ENCODE measurements around the gene NANOGP8.

Gene NANOGP8

GRCh38 chr15:35120173-35120572, 35.1 kb upstream of the NANOGP8 start:
- Histone ChIP-seq H3K9me3 (ENCODE audit: insufficient read depth, low read depth, low read length) (peaks cover 1% of the 10 kb centered on the region), H2AK5ac (ENCODE audit: low read length) (no peak overlapping the region), H3K4me2 (ENCODE audit: low read length) (no peak overlapping the region), H3K9ac (ENCODE audit: low read length) (no peak overlapping the region), H2BK120ac (ENCODE audit: insufficient read depth, low read length, poor library complexity) (no peak overlapping the region), H3K27me3 (ENCODE audit: insufficient read depth, low read length) (no peaks in the 10 kb centered on the region), H3K23ac (ENCODE audit: low read length) (no peak overlapping the region), H4K91ac (ENCODE audit: low read depth, low read length) (no peak overlapping the region), H4K8ac (ENCODE audit: low read depth, low read length) (no peak overlapping the region), H3K27ac (ENCODE audit: low read depth, low read length) (no peak overlapping the region), H3K14ac (ENCODE audit: low read length) (no peak overlapping the region), H3K4me1 (ENCODE audit: control insufficient read depth in 1 of 2, insufficient read depth in 2 of 2, low read length in 2 of 2) (no peaks in the 10 kb centered on the region), H4K12ac (ENCODE audit: low read depth, low read length) (no peak overlapping the region), H3K79me2 (ENCODE audit: control insufficient read depth, insufficient read depth, low read length, poor library complexity) (no peaks in the 10 kb centered on the region), H3K36me3 (ENCODE audit: control insufficient read depth in 1 of 2, insufficient read depth in 2 of 2, low read length in 2 of 2) (no peaks in the 10 kb centered on the region), H3K4me3 (ENCODE audit: low read depth, low read length) (no peak overlapping the region), H3K4ac (ENCODE audit: low read depth, low read length) (no peak overlapping the region), H2BK5ac (ENCODE audit: low read depth, low read length, poor library complexity) (no peak overlapping the region), H3K79me1 (ENCODE audit: low read length) (no peaks in the 10 kb centered on the region), H3K18ac (ENCODE audit: low read length) (no peak overlapping the region), H2AFZ (ENCODE audit: insufficient read depth, low read length, poor library complexity) (no peak overlapping the region), H2BK12ac (ENCODE audit: low read length) (no peak overlapping the region)
- WGBS (ENCODE audit: extremely low coverage, insufficient coverage, insufficient read length): no CpG with 5 or more reads among the region's 6 CpGs
- DNase-seq: no peak

- Histone ChIP-seq H3K4me1 (ENCODE audit: control insufficient read depth in 1 of 2, insufficient read depth in 2 of 2, low read length in 2 of 2) (no peaks in the 10 kb centered on the region), H2AK5ac (ENCODE audit: low read length) (no peak overlapping the region), H3K4ac (ENCODE audit: low read depth, low read length) (no peak overlapping the region), H2BK120ac (ENCODE audit: insufficient read depth, low read length, poor library complexity) (no peak overlapping the region), H2AFZ (ENCODE audit: insufficient read depth, low read length, poor library complexity) (no peak overlapping the region), H4K8ac (ENCODE audit: low read depth, low read length) (no peak overlapping the region), H3K18ac (ENCODE audit: low read length) (no peak overlapping the region), H4K12ac (ENCODE audit: low read depth, low read length) (no peak overlapping the region), H4K91ac (ENCODE audit: low read depth, low read length) (no peak overlapping the region), H3K27me3 (ENCODE audit: insufficient read depth, low read length) (no peaks in the 10 kb centered on the region), H3K9me3 (ENCODE audit: insufficient read depth, low read depth, low read length) (peaks cover 1% of the 10 kb centered on the region), H3K79me2 (ENCODE audit: control insufficient read depth, insufficient read depth, low read length, poor library complexity) (no peaks in the 10 kb centered on the region), H3K14ac (ENCODE audit: low read length) (no peak overlapping the region), H3K23ac (ENCODE audit: low read length) (no peak overlapping the region), H3K4me3 (ENCODE audit: low read depth, low read length) (no peak overlapping the region), H3K27ac (ENCODE audit: low read depth, low read length) (no peak overlapping the region), H2BK5ac (ENCODE audit: low read depth, low read length, poor library complexity) (no peak overlapping the region), H3K9ac (ENCODE audit: low read length) (no peak overlapping the region), H3K36me3 (ENCODE audit: control insufficient read depth in 1 of 2, insufficient read depth in 2 of 2, low read length in 2 of 2) (no peaks in the 10 kb centered on the region), H2BK12ac (ENCODE audit: low read length) (no peak overlapping the region), H3K79me1 (ENCODE audit: low read length) (no peaks in the 10 kb centered on the region), H3K4me2 (ENCODE audit: low read length) (no peak overlapping the region)
- DNase-seq: no peak
- WGBS (ENCODE audit: extremely low coverage, insufficient coverage, insufficient read length): no CpG with 5 or more reads among the region's 2 CpGs
Observed at GRCh38 chr15:35118960-35119359, 33.9 kb upstream of the NANOGP8 start.

GRCh38 chr15:35117543-35118265, 32.6 kb upstream of the NANOGP8 start:
- Histone ChIP-seq H3K18ac (ENCODE audit: low read length) (no peak overlapping the region), H2BK120ac (ENCODE audit: insufficient read depth, low read length, poor library complexity) (no peak overlapping the region), H3K4me1 (ENCODE audit: control insufficient read depth in 1 of 2, insufficient read depth in 2 of 2, low read length in 2 of 2) (no peaks in the 10 kb centered on the region), H2BK5ac (ENCODE audit: low read depth, low read length, poor library complexity) (no peak overlapping the region), H2BK12ac (ENCODE audit: low read length) (no peak overlapping the region), H3K27ac (ENCODE audit: low read depth, low read length) (no peak overlapping the region), H4K91ac (ENCODE audit: low read depth, low read length) (no peak overlapping the region), H3K4ac (ENCODE audit: low read depth, low read length) (no peak overlapping the region), H3K23ac (ENCODE audit: low read length) (no peak overlapping the region), H2AK5ac (ENCODE audit: low read length) (no peak overlapping the region), H3K79me2 (ENCODE audit: control insufficient read depth, insufficient read depth, low read length, poor library complexity) (no peaks in the 10 kb centered on the region), H3K79me1 (ENCODE audit: low read length) (no peaks in the 10 kb centered on the region), H3K4me2 (ENCODE audit: low read length) (no peak overlapping the region), H3K36me3 (ENCODE audit: control insufficient read depth in 1 of 2, insufficient read depth in 2 of 2, low read length in 2 of 2) (no peaks in the 10 kb centered on the region), H3K9me3 (ENCODE audit: insufficient read depth, low read depth, low read length) (peaks cover 1% of the 10 kb centered on the region), H4K12ac (ENCODE audit: low read depth, low read length) (no peak overlapping the region), H2AFZ (ENCODE audit: insufficient read depth, low read length, poor library complexity) (no peak overlapping the region), H3K4me3 (ENCODE audit: low read depth, low read length) (no peak overlapping the region), H3K14ac (ENCODE audit: low read length) (no peak overlapping the region), H3K27me3 (ENCODE audit: insufficient read depth, low read length) (no peaks in the 10 kb centered on the region), H4K8ac (ENCODE audit: low read depth, low read length) (no peak overlapping the region), H3K9ac (ENCODE audit: low read length) (no peak overlapping the region)
- DNase-seq: no peak
- no CpG with 5 or more reads among the region's 2 CpGs for WGBS (ENCODE audit: extremely low coverage, insufficient coverage, insufficient read length)

DNA sequence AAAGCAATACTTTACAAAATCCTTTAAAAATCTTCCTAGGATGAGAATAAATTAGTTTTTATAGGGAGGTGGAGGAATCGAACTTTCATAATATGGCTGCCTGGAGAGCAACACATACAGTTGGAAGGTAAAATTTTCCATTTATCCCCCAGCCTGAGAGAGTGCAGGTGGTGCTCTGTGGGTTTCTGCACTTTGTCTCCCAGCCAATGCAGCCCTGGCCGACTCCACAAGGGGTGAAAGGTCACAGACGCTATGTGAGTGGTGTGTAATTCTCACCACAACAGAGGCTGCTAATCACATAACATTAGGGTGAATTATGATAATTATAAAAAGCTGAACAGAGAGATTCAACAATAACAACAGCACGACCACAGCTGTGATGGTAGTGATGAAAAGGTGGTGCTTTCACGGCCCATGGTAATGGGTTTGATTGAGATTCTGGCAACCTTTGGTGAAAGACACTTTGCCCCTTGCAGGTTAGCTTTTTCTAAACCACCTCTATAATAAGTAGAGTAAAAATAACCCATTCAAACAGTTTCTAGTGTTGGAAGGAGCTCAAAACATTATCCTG, 30.1 kb upstream of the NANOGP8 start:
- no peak overlapping the region for H4K91ac ChIP-seq (ENCODE audit: low read depth, low read length)
- no peak overlapping the region for H3K4ac ChIP-seq (ENCODE audit: low read depth, low read length)
- H3K23ac ChIP-seq (ENCODE audit: low read length): no peak overlapping the region
- no peak overlapping the region for H2BK12ac ChIP-seq (ENCODE audit: low read length)
- H2AK5ac ChIP-seq (ENCODE audit: low read length): no peak overlapping the region
- no peaks in the 10 kb centered on the region for H3K36me3 ChIP-seq (ENCODE audit: control insufficient read depth in 1 of 2, insufficient read depth in 2 of 2, low read length in 2 of 2)
- no peak for DNase-seq
- no peak overlapping the region for H2BK5ac ChIP-seq (ENCODE audit: low read depth, low read length, poor library complexity)
- H3K4me1 ChIP-seq (ENCODE audit: control insufficient read depth in 1 of 2, insufficient read depth in 2 of 2, low read length in 2 of 2): peaks cover 0 to 5% of the 10 kb centered on the region in 2 experiments
- WGBS (ENCODE audit: extremely low coverage, insufficient coverage, insufficient read length): no CpG with 5 or more reads among the region's 5 CpGs
- H3K27ac ChIP-seq (ENCODE audit: low read depth, low read length): no peak overlapping the region
- H3K4me3 ChIP-seq (ENCODE audit: low read depth, low read length): no peak overlapping the region
- H3K79me2 ChIP-seq (ENCODE audit: control insufficient read depth, insufficient read depth, low read length, poor library complexity): no peaks in the 10 kb centered on the region
- H4K12ac ChIP-seq (ENCODE audit: low read depth, low read length): no peak overlapping the region
- no peak overlapping the region for H3K18ac ChIP-seq (ENCODE audit: low read length)
- no peaks in the 10 kb centered on the region for H3K79me1 ChIP-seq (ENCODE audit: low read length)
- H2BK120ac ChIP-seq (ENCODE audit: insufficient read depth, low read length, poor library complexity): no peak overlapping the region
- no peak overlapping the region for H3K9ac ChIP-seq (ENCODE audit: low read length)
- H3K27me3 ChIP-seq (ENCODE audit: insufficient read depth, low read length): no peaks in the 10 kb centered on the region
- H2AFZ ChIP-seq (ENCODE audit: insufficient read depth, low read length, poor library complexity): no peak overlapping the region
- no peak overlapping the region for H3K4me2 ChIP-seq (ENCODE audit: low read length)
- H3K9me3 ChIP-seq (ENCODE audit: insufficient read depth, low read depth, low read length): no peaks in the 10 kb centered on the region
- no peak overlapping the region for H4K8ac ChIP-seq (ENCODE audit: low read depth, low read length)
- H3K14ac ChIP-seq (ENCODE audit: low read length): no peak overlapping the region
